ENCODE data around the gene TEAD4.

TEAD4 gene

GRCh38 chr12:3032161-3032560 lies 73.0 kb downstream of the TEAD4 start:
- DNase-seq (ENCODE audit: low spot score): no peak

GRCh38 chr12:3032770-3033538 lies 73.8 kb downstream of the TEAD4 start:
- no peak for DNase-seq (ENCODE audit: low spot score)

DNA sequence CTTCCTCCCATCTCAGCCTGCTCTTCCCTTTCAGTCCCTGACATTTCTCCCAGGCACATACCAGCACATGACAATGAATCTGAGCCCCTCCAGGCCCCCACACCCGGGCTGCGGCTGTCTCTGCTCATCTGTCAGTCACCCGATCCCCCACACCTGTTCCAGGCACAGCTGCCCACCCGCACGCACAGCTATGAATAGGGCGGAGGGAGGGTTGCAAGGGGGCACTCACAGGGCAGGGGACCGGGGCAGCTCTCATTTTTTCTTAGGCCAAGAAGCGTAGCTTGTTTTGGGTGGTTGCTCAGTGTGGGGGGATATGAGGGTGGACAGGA lies 74.3 kb downstream of the TEAD4 start:
- peak; percentile 45 for DNase-seq (ENCODE audit: low spot score)

GRCh38 chr12:3034067-3034750 lies 75.0 kb downstream of the TEAD4 start:
- peak; percentile 86 for DNase-seq (ENCODE audit: low spot score)

- no peak for DNase-seq (ENCODE audit: low spot score)
Observed at GRCh38 chr12:3035171-3035570, 76.0 kb downstream of the TEAD4 start.

DNA sequence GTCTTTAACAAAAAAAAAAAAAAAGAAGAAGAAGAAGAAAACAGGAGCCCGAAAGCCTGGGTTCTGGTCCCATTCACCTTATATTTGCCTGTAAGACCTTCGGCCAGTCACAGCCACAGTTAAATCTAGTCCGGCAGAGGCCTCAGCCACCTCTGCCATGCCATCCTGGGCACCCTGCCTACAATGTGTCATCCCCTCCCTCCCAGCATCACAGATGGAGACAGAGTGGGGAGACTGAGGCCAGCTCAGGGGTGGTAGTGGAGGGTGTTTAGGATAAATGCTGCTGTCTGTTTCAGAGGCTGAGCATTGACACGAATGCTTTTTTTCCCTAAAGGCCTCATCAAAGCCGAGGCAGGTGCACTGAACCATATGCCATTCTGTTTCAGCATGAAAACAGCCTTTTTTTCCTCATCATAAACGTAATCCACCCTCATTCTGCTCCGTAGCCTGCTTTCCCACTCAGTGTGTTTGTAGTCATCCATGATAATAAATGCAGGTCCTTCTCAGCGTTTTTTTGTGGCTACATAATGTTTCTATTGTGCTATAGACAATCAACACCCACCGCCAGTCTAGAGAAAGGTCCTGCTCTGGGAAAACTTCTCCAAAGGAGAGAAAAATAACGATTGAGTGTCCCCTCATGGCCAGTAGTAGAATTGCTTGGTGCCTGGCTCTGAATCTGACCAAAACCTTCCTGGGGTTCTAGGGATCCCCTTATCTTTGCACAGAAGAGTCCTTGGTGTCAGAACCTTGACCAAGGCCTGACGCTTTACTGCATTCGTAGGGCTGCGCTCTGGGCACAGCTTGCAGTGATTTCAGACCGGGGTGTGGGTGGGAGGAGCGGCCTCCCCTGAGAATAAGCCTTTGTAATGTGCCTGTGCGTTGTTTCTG lies 76.9 kb downstream of the TEAD4 start:
- no peak for DNase-seq (ENCODE audit: low spot score)

GRCh38 chr12:3036901-3037600 lies 77.9 kb downstream of the TEAD4 start:
- no peak for DNase-seq (ENCODE audit: low spot score)

- no peak for DNase-seq (ENCODE audit: low spot score)
Observed at GRCh38 chr12:3038166-3038565, 79.0 kb downstream of the TEAD4 start.

GRCh38 chr12:3038926-3039510 lies 79.8 kb downstream of the TEAD4 start:
- DNase-seq (ENCODE audit: low spot score): no peak

DNA sequence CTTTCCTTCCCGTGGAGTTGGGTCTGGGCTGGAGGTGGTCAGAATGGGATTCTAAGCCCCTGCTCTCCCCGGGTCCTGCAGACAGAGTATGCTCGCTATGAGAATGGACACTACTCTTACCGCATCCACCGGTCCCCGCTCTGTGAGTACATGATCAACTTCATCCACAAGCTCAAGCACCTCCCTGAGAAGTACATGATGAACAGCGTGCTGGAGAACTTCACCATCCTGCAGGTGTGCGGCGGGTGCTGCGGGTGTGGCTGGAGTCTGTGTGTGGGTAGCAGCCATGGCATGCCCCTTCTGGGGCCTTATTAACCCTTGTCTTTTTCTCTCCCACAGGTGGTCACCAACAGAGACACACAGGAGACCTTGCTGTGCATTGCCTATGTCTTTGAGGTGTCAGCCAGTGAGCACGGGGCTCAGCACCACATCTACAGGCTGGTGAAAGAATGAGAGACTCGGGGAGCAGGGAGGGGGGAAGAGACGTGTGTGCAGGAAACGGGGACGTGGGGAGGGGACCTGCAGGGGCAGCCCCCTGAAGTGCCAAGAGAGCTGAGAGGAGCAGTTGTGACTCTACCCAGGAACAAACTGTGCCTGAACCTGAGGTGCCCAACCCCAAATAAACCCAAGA lies 80.9 kb downstream of the TEAD4 start:
- DNase-seq (ENCODE audit: low spot score): no peak

DNA sequence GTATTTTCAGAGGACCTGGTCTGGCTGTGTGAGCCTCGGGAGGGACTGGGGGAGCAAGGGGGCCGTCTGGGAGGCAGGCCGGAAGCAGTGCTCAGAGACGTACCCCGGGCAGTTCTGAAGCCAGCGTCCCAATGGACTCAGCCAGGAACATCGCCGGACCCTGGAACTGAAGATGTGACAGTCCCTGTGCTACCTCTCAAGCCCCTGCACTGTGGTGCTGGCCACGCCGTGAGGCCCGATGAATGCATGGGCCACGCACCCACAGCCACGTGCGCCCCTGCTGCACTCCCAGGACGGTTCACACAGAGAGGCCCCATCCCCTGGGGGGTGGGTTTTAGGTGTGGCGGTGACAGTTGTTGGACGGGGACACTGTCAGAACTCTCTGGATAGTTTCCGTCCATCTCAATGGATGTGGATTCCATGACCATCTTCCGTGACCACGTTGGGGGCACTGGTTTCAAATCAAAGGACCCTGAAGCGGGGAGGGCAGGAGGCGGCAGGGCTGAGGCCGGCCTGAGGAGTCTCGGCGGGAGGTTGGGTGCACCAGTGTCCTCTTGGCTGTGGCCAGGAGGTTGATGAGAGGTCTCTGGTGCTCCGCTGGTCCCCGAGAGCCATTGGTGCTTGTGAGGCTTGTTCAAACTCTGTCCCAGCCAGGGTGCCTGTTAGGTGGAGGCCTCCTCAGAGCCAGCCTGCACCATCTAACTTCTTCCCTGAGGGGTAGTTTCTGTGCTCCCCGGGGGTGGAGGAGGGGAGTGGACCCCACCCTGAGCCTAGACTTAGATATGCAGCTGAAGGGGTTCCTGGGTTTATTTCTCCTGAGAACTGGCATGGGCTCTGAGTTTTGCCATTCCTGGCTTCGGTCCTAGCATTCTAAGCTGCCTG lies 81.7 kb downstream of the TEAD4 start:
- no peak for DNase-seq (ENCODE audit: low spot score)

DNA sequence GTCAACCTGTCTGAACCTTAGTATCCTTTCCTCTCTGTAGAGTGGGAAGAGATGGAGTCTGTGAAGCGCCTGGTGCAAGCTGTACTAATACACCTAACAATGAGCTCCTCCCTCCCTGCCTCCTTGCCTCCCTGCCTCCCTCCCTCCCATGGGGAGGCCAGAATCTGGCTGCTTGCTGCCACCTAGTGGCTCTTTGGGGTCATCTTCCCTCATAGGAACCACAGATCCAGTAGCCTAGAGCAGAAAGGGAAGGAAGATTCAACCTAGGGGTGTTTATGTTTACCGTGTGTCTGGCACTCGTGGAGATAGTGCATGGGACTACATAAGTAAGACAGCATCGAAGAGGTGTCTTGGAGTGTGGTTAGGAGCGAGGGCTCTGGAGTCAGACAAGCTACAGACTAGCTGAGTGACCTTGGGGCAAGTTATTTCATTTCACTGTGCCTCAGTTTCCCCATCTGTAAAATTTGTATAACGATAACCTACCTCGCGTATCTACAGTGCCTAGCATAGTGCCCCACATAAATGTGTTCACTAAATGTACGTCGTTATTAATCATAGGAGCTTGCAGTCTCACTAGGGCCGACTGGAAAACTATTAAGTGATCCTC lies 82.5 kb downstream of the TEAD4 start:
- DNase-seq (ENCODE audit: low spot score): peak; percentile 90

- no peak for DNase-seq (ENCODE audit: low spot score)
Observed at GRCh38 chr12:3042394-3042793, 83.2 kb downstream of the TEAD4 start.

- no peak for DNase-seq (ENCODE audit: low spot score)
Observed at GRCh38 chr12:3042826-3043225, 83.6 kb downstream of the TEAD4 start.

DNA sequence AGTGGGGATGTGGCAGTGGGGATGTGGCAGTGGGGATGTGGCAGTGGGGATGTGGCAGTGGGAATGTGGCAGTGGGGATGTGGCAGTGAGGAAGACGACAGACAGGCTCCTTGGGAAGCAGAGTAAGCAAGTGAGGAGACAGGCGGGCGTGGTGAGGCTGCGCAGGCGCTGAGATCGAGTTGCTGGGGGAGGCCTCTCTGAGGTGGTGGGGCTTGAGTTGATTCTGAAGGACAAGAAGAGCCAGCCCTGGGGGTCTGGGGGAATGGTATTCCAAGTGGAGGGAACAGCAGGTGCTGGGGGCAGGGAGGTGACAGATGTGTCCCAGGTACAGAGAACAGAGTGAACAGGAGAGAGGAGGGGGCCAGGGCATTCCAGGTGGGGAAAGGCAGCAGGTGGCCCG lies 84.2 kb downstream of the TEAD4 start:
- no peak for DNase-seq (ENCODE audit: low spot score)

- no peak for DNase-seq (ENCODE audit: low spot score)
Observed at GRCh38 chr12:3044141-3044630, 85.0 kb downstream of the TEAD4 start.

DNA sequence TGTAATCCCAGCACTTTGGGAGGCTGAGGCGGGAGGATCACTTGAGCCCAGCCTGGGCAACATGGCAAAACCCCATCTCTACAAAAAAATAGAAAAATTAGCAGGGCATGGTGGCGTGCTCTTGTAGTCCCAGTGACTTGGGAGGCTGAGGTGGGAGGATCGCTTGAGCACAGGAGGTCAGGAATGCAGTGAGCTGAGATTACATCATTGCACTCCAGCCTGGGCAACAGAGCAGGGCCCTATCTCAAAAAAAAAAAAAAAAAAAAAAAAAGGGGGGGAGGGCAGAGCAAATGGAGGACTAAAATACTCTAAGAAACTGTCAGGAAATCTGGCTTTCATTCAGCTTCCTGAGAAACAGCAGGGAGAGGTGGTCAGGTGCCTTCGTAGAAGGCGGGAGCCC lies 86.3 kb downstream of the TEAD4 start:
- no peak for DNase-seq (ENCODE audit: low spot score)

DNA sequence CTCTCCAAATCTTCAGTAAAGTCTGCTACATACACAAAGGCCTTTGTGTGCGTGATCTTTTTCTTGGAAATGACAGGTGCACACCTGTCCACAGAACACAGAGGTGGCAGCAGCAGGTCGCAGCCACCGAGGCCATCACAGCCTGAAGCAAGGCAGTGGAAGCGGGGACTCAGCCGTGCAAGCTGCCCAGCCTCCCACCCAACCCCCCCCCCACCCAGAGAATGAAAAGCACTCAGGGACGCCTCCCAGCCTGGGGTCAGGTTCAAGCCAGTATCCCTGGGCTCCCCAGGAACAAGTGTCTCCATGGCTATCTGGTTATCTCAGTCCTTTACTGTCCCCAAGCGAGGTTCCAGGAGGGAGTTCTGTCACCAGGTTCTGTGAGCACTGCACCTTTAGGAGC lies 86.8 kb downstream of the TEAD4 start:
- no peak for DNase-seq (ENCODE audit: low spot score)
